NT2/D1 (cell line): ENCODE results near the gene CELF4.

Experiments used
- DNase-seq: peaks from one replicate; pipeline ENCODE4 v3.0.0-alpha.2; 2011; ENCODE audit warnings: low read depth, low spot score
- H3K27me3 ChIP-seq: 2 replicates; pipeline ENCODE4 v1.6.0; 2011; ENCODE audit warnings: mild to moderate bottlenecking; ENCODE audit not compliant: insufficient read length, insufficient read depth
- H3K36me3 ChIP-seq: 2 replicates; pipeline ENCODE4 v1.6.1; 2011; ENCODE audit warnings: mild to moderate bottlenecking, low read length, mixed read lengths; ENCODE audit not compliant: insufficient read depth, insufficient read length
- H3K4me1 ChIP-seq: 2 replicates; pipeline ENCODE4 v1.5.1; 2011; ENCODE audit not compliant: insufficient read depth, insufficient read length
- H3K4me3 ChIP-seq: 2 replicates; pipeline ENCODE4 v1.5.1; 2011; ENCODE audit warnings: low read depth; ENCODE audit not compliant: insufficient read length
- H3K9ac ChIP-seq: 2 replicates; pipeline ENCODE4 v1.6.0; 2011; ENCODE audit warnings: low read depth; ENCODE audit not compliant: insufficient read length
- H3K9me3 ChIP-seq: 2 replicates; pipeline ENCODE4 v1.5.1; 2011; ENCODE audit warnings: mild to moderate bottlenecking, low read length; ENCODE audit not compliant: insufficient read depth
- SUZ12 ChIP-seq: IDR thresholded peaks from 2 replicates; pipeline ENCODE4 v1.6.1; 2011; ENCODE audit not compliant: insufficient read length, insufficient read depth; ENCODE audit errors: extremely low read depth
- YY1 ChIP-seq: IDR thresholded peaks from 2 replicates; pipeline ENCODE4 v1.6.1; 2011; ENCODE audit not compliant: insufficient read length, insufficient read depth
- ZNF274 ChIP-seq: IDR thresholded peaks from 2 replicates; pipeline ENCODE4 v1.6.1; 2011; ENCODE audit warnings: mild to moderate bottlenecking, low read depth, low read length

Gene CELF4

GRCh38 chr18:37571266-37571665 lies 5.7 kb upstream of the CELF4 start:
- Histone ChIP-seq H3K9ac (no peak overlapping the region), H3K9me3 (no peaks in the 10 kb centered on the region), H3K27me3 (peaks cover 84% of the 10 kb centered on the region), H3K4me1 (peaks cover 4% of the 10 kb centered on the region), H3K36me3 (no peaks in the 10 kb centered on the region), H3K4me3 (no peak overlapping the region)
- no peak for DNase-seq
- TF ChIP-seq YY1 (no peak), SUZ12 (no peak), ZNF274 (no peak)

- H3K27me3 ChIP-seq = peaks cover 81% of the 10 kb centered on the region
Measured at GRCh38 chr18:37570336-37570930, 4.8 kb upstream of the CELF4 start.

GRCh38 chr18:37568671-37569070 lies 3.1 kb upstream of the CELF4 start:
- Histone ChIP-seq H3K4me3 (no peak overlapping the region), H3K27me3 (peaks cover 88% of the 10 kb centered on the region), H3K4me1 (no peaks in the 10 kb centered on the region), H3K9ac (no peak overlapping the region), H3K36me3 (no peaks in the 10 kb centered on the region), H3K9me3 (no peaks in the 10 kb centered on the region)
- no peak for DNase-seq
- TF ChIP-seq SUZ12 (no peak), ZNF274 (no peak), YY1 (no peak)

More at GRCh38 chr18:37570336-37570930, 4.8 kb upstream of the CELF4 start:
- H3K4me1 ChIP-seq = no peaks in the 10 kb centered on the region
- H3K4me3 ChIP-seq = no peak overlapping the region
- DNase-seq = no peak
- H3K9ac ChIP-seq = no peak overlapping the region
- H3K36me3 ChIP-seq = no peaks in the 10 kb centered on the region
- TF ChIP-seq YY1 (no peak), ZNF274 (no peak), SUZ12 (no peak)
- H3K9me3 ChIP-seq = no peaks in the 10 kb centered on the region

GRCh38 chr18:37567994-37568359 lies 2.4 kb upstream of the CELF4 start:
- H3K27me3 ChIP-seq = peaks cover 92% of the 10 kb centered on the region

GRCh38 chr18:37567061-37567993 lies 1.7 kb upstream of the CELF4 start:
- Histone ChIP-seq H3K9me3 (no peaks in the 10 kb centered on the region), H3K27me3 (peaks cover 92% of the 10 kb centered on the region), H3K9ac (no peak overlapping the region), H3K4me1 (no peaks in the 10 kb centered on the region), H3K36me3 (no peaks in the 10 kb centered on the region), H3K4me3 (peak overlapping the region; percentile 32)
- TF ChIP-seq SUZ12 = peak; percentile 91
- TF ChIP-seq ZNF274 = no peak
- no peak for TF ChIP-seq YY1
- DNase-seq = no peak

More at GRCh38 chr18:37567994-37568359, 2.4 kb upstream of the CELF4 start:
- Histone ChIP-seq H3K4me1 (no peaks in the 10 kb centered on the region), H3K4me3 (no peak overlapping the region), H3K9ac (no peak overlapping the region), H3K36me3 (no peaks in the 10 kb centered on the region), H3K9me3 (no peaks in the 10 kb centered on the region)
- DNase-seq = no peak
- TF ChIP-seq YY1 = no peak
- no peak for TF ChIP-seq SUZ12
- no peak for TF ChIP-seq ZNF274

GRCh38 chr18:37566479-37567060 lies 972 bp upstream of the CELF4 start:
- Histone ChIP-seq H3K9ac (no peak overlapping the region), H3K27me3 (peaks cover 94% of the 10 kb centered on the region), H3K4me1 (no peaks in the 10 kb centered on the region), H3K9me3 (no peaks in the 10 kb centered on the region), H3K4me3 (peak overlapping the region; percentile 32), H3K36me3 (no peaks in the 10 kb centered on the region)
- TF ChIP-seq SUZ12 (peak; percentile 36), YY1 (no peak), ZNF274 (no peak)
- no peak for DNase-seq

GRCh38 chr18:37565977-37566478 lies 430 bp upstream of the CELF4 start:
- Histone ChIP-seq H3K4me1 (no peaks in the 10 kb centered on the region), H3K9me3 (no peaks in the 10 kb centered on the region), H3K4me3 (peak overlapping the region; percentile 49), H3K9ac (no peak overlapping the region), H3K27me3 (peaks cover 94% of the 10 kb centered on the region), H3K36me3 (no peaks in the 10 kb centered on the region)
- TF ChIP-seq SUZ12 (no peak), ZNF274 (no peak), YY1 (no peak)
- DNase-seq = no peak
